Stimulated activated CD4-positive, alpha-beta T cell treated with anti-CD3 and anti-CD28 coated beads, Interleukin-15, amount 100 ng/mL, for 24 hours (primary cell): ENCODE results near the gene HYI.
A peak's percentile ranks its signal among the peaks of the same experiment; 100 is the strongest.
"Not testable (repeated sequence)": the region's sequence is repeated elsewhere in the genome, so short reads cannot be mapped to it uniquely, and the experiment has no call there.

ENCODE experiments used
- DNase-seq: peaks from one replicate; pipeline ENCODE4 v3.0.0-alpha.2; 2020

HYI gene

DNA sequence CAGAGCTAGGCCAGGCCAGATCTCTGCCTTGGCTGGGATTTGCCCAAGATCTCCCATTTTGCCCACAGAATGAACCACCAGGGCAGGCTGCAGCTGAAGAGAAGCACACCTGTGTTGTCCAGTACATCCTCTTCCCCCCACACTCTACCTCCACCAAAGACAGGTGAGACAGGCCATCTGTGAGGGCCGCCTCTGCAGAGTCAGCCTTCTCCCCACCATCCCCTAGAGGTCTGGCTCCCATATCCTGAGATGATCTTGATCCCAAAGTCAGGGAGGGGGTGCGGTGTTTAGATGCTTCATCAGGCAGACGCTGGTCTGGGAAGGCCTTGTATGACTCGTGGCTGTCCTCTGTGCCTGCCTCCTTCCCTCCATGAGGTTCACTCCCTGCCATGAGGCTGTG is 28.7 kb downstream of the HYI start:
- no peak for DNase-seq

DNA sequence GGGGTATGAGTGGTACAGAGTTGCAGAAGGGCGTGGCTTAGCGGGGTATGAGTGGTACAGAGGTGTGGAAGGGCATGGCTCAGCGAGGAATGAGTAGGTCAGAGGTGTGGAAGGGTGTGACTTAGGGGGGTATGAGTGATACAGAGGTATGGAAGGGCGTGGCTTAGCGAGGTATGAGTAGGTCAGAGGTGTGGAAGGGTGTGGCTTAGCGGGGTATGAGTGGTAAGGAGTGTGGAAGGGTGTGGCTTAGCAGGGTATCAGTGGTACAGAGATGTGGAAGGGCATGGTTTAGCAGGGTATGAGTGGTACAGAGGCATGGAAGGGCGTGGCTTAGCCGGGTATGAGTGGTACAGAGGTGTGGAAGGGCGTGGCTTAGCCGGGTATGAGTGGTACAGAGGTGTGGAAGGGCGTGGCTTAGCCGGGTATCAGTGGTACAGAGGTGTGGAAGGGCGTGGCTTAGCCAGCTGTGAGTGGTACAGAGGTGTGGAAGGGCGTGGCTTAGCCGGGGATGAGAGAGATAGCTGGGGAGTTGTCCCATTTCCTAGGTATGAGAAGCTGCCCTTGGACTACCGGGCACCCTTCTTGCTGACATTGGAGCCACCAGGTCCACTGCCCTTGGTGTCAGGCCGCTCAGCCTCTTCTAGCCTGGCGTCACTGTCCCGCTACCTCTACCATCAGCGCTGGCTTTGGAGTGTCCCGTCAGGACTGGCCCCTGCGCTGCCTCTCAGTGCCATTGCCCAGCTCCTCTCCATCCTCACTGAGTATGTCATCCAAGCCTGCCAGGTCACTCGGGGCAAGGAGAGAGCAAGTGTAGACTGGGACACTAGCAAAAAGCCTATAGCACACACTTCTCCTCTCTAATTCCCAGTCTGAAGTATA is 29.8 kb downstream of the HYI start:
- peak; percentile 19 for DNase-seq

DNA sequence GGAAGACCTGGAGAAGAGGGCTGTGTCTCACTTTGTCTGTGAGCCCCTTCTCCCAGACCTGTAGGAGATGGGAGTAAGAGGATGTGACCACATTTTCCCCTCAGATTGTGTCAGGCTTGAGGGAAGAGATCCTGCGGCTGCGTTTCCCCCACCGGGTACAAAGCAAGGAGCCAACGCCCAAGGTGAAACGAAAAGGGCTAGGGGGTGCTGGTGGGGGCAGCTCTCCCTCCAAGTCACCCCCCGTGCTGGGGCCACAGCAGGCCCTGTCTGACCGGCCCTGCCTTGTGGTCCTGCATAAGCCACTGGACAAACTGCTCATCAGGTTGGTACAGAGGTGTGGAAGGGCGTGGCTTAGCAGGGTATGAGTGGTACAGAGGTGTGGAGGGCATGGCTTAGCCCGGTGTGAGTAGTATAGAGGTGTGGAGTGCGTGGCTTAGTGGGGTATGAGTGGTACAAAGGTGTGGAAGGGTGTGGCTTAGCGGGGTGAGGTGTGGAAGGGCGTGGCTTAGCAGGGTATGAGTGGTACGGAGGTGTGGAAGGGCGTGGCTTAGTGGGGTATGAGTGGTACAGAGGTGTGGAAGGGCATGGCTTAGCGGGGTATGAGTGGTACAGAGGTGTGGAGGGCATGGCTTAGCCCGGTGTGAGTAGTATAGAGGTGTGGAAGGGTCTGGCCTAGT is 30.6 kb downstream of the HYI start:
- DNase-seq, result no peak

DNA sequence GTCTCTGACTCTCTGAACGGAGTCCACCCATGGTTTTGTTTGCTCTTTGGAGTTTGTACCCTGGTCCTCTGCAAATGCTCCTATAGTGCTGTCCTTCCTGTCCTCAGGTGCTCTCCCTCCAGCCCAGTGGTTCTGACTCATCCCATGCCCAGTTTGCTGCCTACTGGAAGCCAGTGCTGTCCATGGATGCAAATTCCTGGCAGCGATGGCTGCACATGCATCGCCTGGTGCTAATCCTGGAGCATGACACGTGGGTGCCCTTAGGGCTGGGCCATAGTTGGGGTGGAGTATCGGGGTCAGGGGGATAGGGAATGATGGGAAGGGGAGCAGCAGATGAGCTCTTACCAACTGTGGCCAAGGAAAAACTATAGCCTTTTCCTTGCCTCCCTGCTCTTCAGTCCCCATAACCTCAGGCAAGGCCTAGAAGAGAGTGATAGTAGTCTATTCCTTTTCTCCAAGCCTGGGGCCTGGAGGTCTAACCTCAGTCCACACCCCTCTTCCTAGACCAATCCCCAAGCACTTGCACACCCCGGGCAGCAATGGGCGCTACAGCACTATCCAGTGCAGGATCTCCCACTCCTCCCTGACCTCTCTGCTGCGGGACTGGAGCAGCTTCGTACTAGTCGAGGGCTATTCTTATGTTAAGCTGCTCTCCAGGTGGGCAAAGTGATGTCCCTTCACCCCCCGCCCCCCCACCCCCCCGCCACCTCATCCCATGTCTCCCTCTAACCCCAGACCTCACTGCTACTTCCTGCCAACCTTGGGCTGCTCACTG is 31.6 kb downstream of the HYI start:
- no peak for DNase-seq

DNA sequence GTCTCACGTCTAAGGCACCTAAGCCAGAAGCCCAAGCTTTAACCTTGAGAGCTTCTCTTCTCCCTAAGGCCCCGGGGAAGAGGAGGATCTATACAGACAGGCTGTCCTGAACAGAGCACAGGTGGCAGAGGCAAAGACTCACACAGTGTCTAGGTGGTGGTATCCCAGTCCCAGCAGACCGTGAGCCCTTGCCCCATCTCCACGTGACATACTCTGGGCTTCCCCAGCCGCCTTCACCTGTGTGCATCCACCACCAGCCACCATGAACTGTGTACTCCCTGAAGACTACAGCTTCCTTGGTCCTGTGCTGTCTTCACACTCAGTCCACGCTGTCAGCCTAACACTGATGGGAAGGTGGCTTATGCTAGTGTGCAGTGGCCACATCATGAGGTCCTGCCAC is 32.3 kb downstream of the HYI start:
- DNase-seq, result no peak

- DNase-seq, result no peak
Observed at GRCh38 chr1:43420874-43421273, 32.9 kb downstream of the HYI start.

DNA sequence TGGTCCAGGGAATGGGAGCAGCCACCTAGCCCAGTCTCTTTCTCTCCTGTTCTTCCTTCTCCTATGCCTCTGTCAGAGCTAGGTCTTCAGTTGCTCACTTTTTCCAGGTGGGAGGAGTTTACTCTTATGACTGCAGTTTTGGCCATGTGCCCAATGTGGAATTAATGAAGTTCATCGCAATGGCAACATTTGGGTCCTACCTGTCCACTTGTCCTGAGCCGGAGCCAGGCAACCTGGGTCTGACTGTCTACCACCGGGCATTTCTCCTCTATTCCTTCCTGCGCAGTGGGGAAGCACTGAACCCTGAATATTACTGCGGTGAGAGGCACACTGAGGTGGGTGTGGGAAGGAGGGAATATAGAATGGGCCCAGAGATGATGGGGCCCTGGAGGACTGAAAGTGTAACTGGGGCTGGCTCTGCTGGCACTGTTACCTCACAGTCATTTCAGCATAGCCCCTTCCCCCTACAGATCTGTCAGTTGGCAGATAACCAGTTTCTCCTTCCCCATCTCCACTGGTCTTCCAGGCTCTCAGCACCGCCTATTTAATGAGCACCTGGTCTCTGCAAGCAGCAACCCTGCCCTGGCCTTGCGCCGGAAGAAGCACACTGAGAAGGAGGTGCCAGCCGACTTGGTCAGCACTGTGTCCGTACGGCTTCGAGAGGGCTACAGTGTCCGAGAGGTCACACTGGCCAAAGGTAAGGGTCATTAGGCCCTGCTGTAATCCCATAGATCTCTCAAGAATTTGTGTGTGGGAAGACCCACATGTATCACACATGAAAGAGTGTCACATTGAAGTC is 33.9 kb downstream of the HYI start:
- no peak for DNase-seq

DNA sequence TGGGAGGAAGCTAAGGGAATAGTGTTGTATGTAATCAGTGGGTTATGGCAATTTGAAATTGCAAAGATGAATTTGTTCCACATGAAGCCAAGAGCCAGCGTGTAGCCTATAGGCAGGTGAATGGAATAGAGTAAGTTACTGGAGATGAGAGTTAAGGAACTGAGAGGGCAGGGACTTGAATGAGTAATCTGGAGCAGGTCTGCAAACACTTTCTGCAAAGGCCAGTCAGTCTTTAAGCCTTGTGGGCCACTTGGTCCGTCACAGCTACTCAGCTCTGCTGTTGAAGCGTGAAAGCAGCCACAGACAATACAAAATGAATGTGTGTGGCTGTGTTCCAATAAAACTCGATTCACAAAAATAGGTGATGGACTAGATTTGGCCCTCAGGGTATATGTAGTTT is 34.9 kb downstream of the HYI start:
- DNase-seq, result no peak

DNA sequence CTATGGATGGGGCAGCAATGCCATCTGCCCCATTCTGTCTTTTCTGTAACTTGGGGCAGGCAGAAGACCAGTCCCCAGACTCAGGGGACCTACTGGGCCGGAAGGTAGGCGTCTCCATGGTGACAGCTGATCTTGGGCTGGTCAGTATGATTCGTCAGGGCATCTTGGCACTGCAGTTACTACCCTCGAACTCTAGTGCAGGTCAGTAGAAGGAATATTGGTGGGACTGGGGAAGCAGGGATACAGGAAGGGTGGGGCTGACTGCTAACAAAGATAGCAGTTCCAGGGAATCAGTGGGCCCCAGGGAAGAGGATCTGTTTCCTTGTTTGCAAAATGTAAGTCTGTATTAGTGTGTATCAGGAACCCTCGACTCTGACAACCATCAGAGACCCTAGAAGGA is 37.8 kb downstream of the HYI start:
- DNase-seq, result no peak

- peak; percentile 70 for DNase-seq
Observed at GRCh38 chr1:43414634-43415223, 39.0 kb downstream of the HYI start.

- DNase-seq, result not testable (repeated sequence)
Observed at GRCh38 chr1:43413426-43413825, 40.3 kb downstream of the HYI start.

GRCh38 chr1:43410571-43410970 is 43.2 kb downstream of the HYI start:
- no peak for DNase-seq

DNA sequence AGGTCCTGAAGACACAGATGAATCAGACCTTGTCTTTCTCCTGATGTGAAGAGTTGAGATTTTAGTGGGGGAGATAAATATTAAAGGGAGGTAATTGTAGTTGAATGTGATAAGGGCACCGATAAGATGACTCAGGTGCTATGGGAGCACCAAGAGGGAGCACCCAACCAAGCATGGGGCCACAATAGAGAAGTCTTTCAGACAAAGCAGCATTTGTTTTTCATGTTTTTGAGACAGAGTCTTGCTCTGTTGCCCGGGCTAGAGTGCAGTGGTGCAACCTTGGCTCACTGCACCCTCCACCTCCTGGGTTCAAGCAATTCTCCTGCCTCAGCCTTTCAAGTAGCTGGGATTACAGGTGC is 47.9 kb downstream of the HYI start:
- no peak for DNase-seq

DNA sequence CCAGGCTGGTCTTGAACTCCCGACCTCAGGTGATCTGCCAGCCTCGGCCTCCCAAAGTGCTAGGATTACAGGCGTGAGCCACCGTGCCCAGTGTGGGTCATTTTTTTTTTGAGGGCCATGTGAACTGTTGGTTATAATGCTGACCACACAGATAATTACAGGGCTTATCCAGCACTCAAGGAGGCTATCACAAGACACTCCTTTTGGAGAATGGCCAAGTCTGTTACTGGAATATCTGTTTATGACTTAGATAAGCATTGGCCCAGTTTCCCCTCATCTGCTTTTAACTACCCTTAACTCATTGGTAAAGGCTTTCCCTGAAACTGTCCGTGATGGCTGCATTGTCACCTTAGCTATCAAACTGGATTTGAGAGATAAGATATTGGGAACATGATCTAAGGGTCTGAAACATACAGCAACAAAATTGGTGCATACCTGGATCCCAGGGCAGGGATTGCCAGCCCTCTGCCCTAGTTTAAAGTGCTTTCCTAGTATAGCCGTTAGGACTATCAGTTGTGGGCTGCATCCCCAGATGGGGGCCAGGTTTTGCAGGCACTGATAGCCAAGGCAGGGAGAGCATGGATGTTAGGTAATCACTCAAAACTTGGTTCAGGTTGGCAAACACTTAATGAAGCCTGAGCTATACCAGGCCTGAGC is 48.4 kb downstream of the HYI start:
- DNase-seq, result no peak

GRCh38 chr1:43404353-43404752 is 49.4 kb downstream of the HYI start:
- no peak for DNase-seq

DNA sequence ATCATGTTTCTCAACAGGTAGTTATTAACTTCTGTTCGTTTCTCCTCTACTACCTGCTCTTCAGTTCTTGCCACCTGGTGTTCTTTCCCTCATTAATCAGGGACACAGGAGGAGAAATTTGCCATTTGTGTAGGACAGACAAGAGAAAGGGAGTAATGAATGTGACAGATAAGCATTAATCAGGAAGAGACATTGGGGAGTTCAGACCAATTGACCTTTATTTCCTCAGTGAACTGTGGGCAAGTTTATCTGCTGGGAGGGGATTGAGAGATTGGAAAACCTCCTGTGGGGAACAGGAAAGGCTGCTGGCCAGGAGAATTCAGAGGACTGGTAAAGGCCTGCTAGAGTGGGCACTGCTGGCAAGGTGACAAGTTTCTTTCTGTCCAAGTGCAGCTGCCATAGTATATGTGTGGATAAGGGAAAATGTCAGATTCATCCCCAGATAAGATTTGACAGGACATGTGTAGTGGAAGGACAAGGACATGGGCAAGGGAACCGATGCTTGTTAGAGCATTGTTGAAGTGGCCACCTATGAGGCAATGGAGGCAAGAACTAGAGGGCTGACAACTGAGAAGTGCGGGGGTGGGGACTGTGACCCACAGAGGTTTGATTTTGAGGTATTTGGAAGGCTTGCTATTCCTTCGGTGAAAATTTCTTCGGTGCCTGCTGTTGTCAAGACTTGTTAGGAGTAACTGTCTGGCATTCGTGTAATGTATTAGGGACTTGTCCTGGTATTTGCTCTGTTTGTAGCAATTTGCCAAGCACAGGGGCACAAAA is 51.5 kb downstream of the HYI start:
- no peak for DNase-seq
